ENCODE data around the gene SMYD3.

SMYD3 gene

GRCh38 chr1:246506674-246507481 is at the start of gene SMYD3:
SMYD3 (minus strand) TSS chr1:246507279.
- peak; percentile 62 for DNase-seq (ENCODE audit: low read depth)

GRCh38 chr1:246554201-246554600 is 47.1 kb upstream of the SMYD3 start:
- no peak for DNase-seq (ENCODE audit: low read depth)

- no peak for DNase-seq (ENCODE audit: low read depth)
These were observed 45.0 kb upstream of the SMYD3 start for GRCh38 chr1:246552110-246552509.

- DNase-seq (ENCODE audit: low read depth), result no peak
These were observed 43.3 kb upstream of the SMYD3 start for GRCh38 chr1:246550402-246550801.

GRCh38 chr1:246549665-246550064 is 42.6 kb upstream of the SMYD3 start:
- no peak for DNase-seq (ENCODE audit: low read depth)

- DNase-seq (ENCODE audit: low read depth), result no peak
These were observed 36.9 kb upstream of the SMYD3 start for GRCh38 chr1:246544001-246544400.

- no peak for DNase-seq (ENCODE audit: low read depth)
These were observed 33.8 kb upstream of the SMYD3 start for GRCh38 chr1:246540738-246541491.

GRCh38 chr1:246537887-246538286 is 30.8 kb upstream of the SMYD3 start:
- DNase-seq (ENCODE audit: low read depth), result no peak

GRCh38 chr1:246537441-246537840 is 30.4 kb upstream of the SMYD3 start:
- no peak for DNase-seq (ENCODE audit: low read depth)

- DNase-seq (ENCODE audit: low read depth), result no peak
These were observed 27.0 kb upstream of the SMYD3 start for GRCh38 chr1:246534114-246534513.

- DNase-seq (ENCODE audit: low read depth), result no peak
These were observed 26.4 kb upstream of the SMYD3 start for GRCh38 chr1:246533371-246533905.

- no peak for DNase-seq (ENCODE audit: low read depth)
These were observed 25.4 kb upstream of the SMYD3 start for GRCh38 chr1:246532519-246532918.

GRCh38 chr1:246530482-246530881 is 23.4 kb upstream of the SMYD3 start:
- DNase-seq (ENCODE audit: low read depth), result no peak

GRCh38 chr1:246528933-246529731 is 22.1 kb upstream of the SMYD3 start:
- no peak for DNase-seq (ENCODE audit: low read depth)

GRCh38 chr1:246527402-246528088 is 20.5 kb upstream of the SMYD3 start:
- no peak for DNase-seq (ENCODE audit: low read depth)

- no peak for DNase-seq (ENCODE audit: low read depth)
These were observed 19.8 kb upstream of the SMYD3 start for GRCh38 chr1:246526915-246527314.

GRCh38 chr1:246526380-246526779 is 19.3 kb upstream of the SMYD3 start:
- no peak for DNase-seq (ENCODE audit: low read depth)

GRCh38 chr1:246519514-246519913 is 12.4 kb upstream of the SMYD3 start:
- DNase-seq (ENCODE audit: low read depth), result no peak

- DNase-seq (ENCODE audit: low read depth), result no peak
These were observed 11.6 kb upstream of the SMYD3 start for GRCh38 chr1:246518456-246519205.

GRCh38 chr1:246517391-246517790 is 10.3 kb upstream of the SMYD3 start:
- DNase-seq (ENCODE audit: low read depth), result no peak

- DNase-seq (ENCODE audit: low read depth), result no peak
These were observed 9.0 kb upstream of the SMYD3 start for GRCh38 chr1:246516126-246516525.

All from activated gamma-delta T cell treated with anti-CD3 and anti-CD28 coated beads, Interleukin-2, amount 50 U/mL, for 16 hours (primary cell).